ENCODE data around the gene IFIT3.
"Not testable (repeated sequence)": the region's sequence is repeated elsewhere in the genome, so short reads cannot be mapped to it uniquely, and the experiment has no call there.

The IFIT3 gene

GRCh38 chr10:89337484-89337883 lies 9.7 kb downstream of the IFIT3 start:
- DNase-seq: no peak

GRCh38 chr10:89338713-89339112 lies 10.9 kb downstream of the IFIT3 start:
- no peak for DNase-seq

GRCh38 chr10:89339875-89340274 lies 12.1 kb downstream of the IFIT3 start:
- DNase-seq: no peak

GRCh38 chr10:89341649-89342048 lies 13.9 kb downstream of the IFIT3 start:
- DNase-seq: no peak

GRCh38 chr10:89342206-89342958 lies 14.6 kb downstream of the IFIT3 start:
- DNase-seq: no peak

GRCh38 chr10:89343089-89343767 lies 15.4 kb downstream of the IFIT3 start:
- no peak for DNase-seq

- no peak for DNase-seq
These were observed 16.4 kb downstream of the IFIT3 start for GRCh38 chr10:89344156-89344555.

GRCh38 chr10:89345367-89346000 lies 17.7 kb downstream of the IFIT3 start:
- no peak for DNase-seq

GRCh38 chr10:89346405-89347254 lies 18.8 kb downstream of the IFIT3 start:
- no peak for DNase-seq

GRCh38 chr10:89347701-89348457 lies 20.1 kb downstream of the IFIT3 start:
- DNase-seq: no peak

GRCh38 chr10:89348481-89348880 lies 20.7 kb downstream of the IFIT3 start:
- no peak for DNase-seq

- DNase-seq: no peak
These were observed 21.2 kb downstream of the IFIT3 start for GRCh38 chr10:89348975-89349374.

GRCh38 chr10:89350631-89351315 lies 23.0 kb downstream of the IFIT3 start:
- DNase-seq: not testable (repeated sequence)

GRCh38 chr10:89351412-89351779 lies 23.6 kb downstream of the IFIT3 start:
- DNase-seq: no peak

GRCh38 chr10:89351780-89352597 lies 24.2 kb downstream of the IFIT3 start:
- DNase-seq: no peak

GRCh38 chr10:89352802-89353201 lies 25.0 kb downstream of the IFIT3 start:
- DNase-seq: no peak

GRCh38 chr10:89355394-89355931 lies 27.7 kb downstream of the IFIT3 start:
- DNase-seq: no peak

GRCh38 chr10:89357096-89357495 lies 29.3 kb downstream of the IFIT3 start:
- DNase-seq: no peak

- DNase-seq: no peak
These were observed 30.2 kb downstream of the IFIT3 start for GRCh38 chr10:89357975-89358374.

GRCh38 chr10:89360157-89360556 lies 32.4 kb downstream of the IFIT3 start:
- no peak for DNase-seq

GRCh38 chr10:89362929-89363328 lies 35.1 kb downstream of the IFIT3 start:
- DNase-seq: no peak
